ENCODE measurements around the gene NACC1. TPM values are rescaled to one million over a fixed set of nuclear protein-coding genes. Genes with fewer than 3 reads are reported as not detected.
A peak's percentile ranks its signal among the peaks of the same experiment; 100 is the strongest.

NACC1 gene
- total RNA-seq, 1 donor from 2014 or later = 99.4 TPM

- peak overlapping the region; percentile 99 for H3K4me3 Mint-ChIP-seq
- H3K27ac Mint-ChIP-seq (ENCODE audit: unreplicated experiment) = peak overlapping the region; percentile 97
- no peak for TF ChIP-seq CTCF (conservative IDR thresholded peaks at IDR 0.05)
- no peak for DNase-seq (ENCODE audit: low read depth, low spot score)
- H3K27me3 Mint-ChIP-seq (ENCODE audit: low read depth) = peaks cover 12% of the 10 kb centered on the region
- H3K9me3 Mint-ChIP-seq = no peaks in the 10 kb centered on the region
- peaks cover 57% of the 10 kb centered on the region for H3K4me1 Mint-ChIP-seq
- peaks cover 4% of the 10 kb centered on the region for H3K36me3 Mint-ChIP-seq (ENCODE audit: low read depth)
Measured at GRCh38 chr19:13150931-13151604, 33.0 kb downstream of the NACC1 start.

GRCh38 chr19:13151605-13152355 lies 33.7 kb downstream of the NACC1 start:
- H3K27ac Mint-ChIP-seq (ENCODE audit: unreplicated experiment) = peak overlapping the region; percentile 99
- peaks cover 4% of the 10 kb centered on the region for H3K36me3 Mint-ChIP-seq (ENCODE audit: low read depth)
- H3K9me3 Mint-ChIP-seq = no peaks in the 10 kb centered on the region
- peak; percentile 36 for TF ChIP-seq CTCF (conservative IDR thresholded peaks at IDR 0.05)
- H3K4me1 Mint-ChIP-seq = peaks cover 64% of the 10 kb centered on the region
- peaks cover 12% of the 10 kb centered on the region for H3K27me3 Mint-ChIP-seq (ENCODE audit: low read depth)
- peak overlapping the region; percentile 99 for H3K4me3 Mint-ChIP-seq
- DNase-seq (ENCODE audit: low read depth, low spot score) = peak; percentile 87

- Mint-ChIP-seq H3K9me3 (no peaks in the 10 kb centered on the region), H3K27me3 (ENCODE audit: low read depth) (peaks cover 12% of the 10 kb centered on the region), H3K36me3 (ENCODE audit: low read depth) (peaks cover 4% of the 10 kb centered on the region), H3K27ac (ENCODE audit: unreplicated experiment) (peak overlapping the region; percentile 99), H3K4me1 (peaks cover 67% of the 10 kb centered on the region), H3K4me3 (peak overlapping the region; percentile 99)
- DNase-seq (ENCODE audit: low read depth, low spot score) = no peak
- no peak for TF ChIP-seq CTCF (conservative IDR thresholded peaks at IDR 0.05)
Measured at GRCh38 chr19:13152356-13152973, 34.4 kb downstream of the NACC1 start.

GRCh38 chr19:13152974-13153568 lies 35.0 kb downstream of the NACC1 start:
- DNase-seq (ENCODE audit: low read depth, low spot score) = peak; percentile 99
- Mint-ChIP-seq H3K36me3 (ENCODE audit: low read depth) (peaks cover 4% of the 10 kb centered on the region), H3K4me3 (peak overlapping the region; percentile 99), H3K4me1 (peaks cover 70% of the 10 kb centered on the region), H3K27ac (ENCODE audit: unreplicated experiment) (peak overlapping the region; percentile 99), H3K27me3 (ENCODE audit: low read depth) (peaks cover 12% of the 10 kb centered on the region), H3K9me3 (no peaks in the 10 kb centered on the region)
- peak; percentile 20 for TF ChIP-seq CTCF (conservative IDR thresholded peaks at IDR 0.05)

- peak overlapping the region; percentile 99 for H3K27ac Mint-ChIP-seq (ENCODE audit: unreplicated experiment)
- peak overlapping the region; percentile 99 for H3K4me3 Mint-ChIP-seq
- DNase-seq (ENCODE audit: low read depth, low spot score) = no peak
- peaks cover 12% of the 10 kb centered on the region for H3K27me3 Mint-ChIP-seq (ENCODE audit: low read depth)
- H3K4me1 Mint-ChIP-seq = peaks cover 67% of the 10 kb centered on the region
- peaks cover 4% of the 10 kb centered on the region for H3K36me3 Mint-ChIP-seq (ENCODE audit: low read depth)
- no peaks in the 10 kb centered on the region for H3K9me3 Mint-ChIP-seq
- TF ChIP-seq CTCF (conservative IDR thresholded peaks at IDR 0.05) = peak; percentile 3
Measured at GRCh38 chr19:13153569-13154240, 35.6 kb downstream of the NACC1 start.
